Umbilical cord (tissue), 2 donors: ENCODE measurements around the gene CCDC174. TPM values are rescaled to one million over a fixed set of nuclear protein-coding genes. Genes with fewer than 3 reads are reported as not detected.

Source experiments
- DNase-seq: peaks from one replicate; pipeline ENCODE4 v3.0.0-alpha.2; 2015; ENCODE audit warnings: low spot score
- total RNA-seq: library from RNA; depleted of rRNA; stranded (reverse); fragments of >200 nt; gene quantifications from one replicate; pipeline ENCODE4 v1.2.3, GENCODE V29; 2014; ENCODE audit warnings: low replicate concordance; ENCODE audit not compliant: insufficient read depth

Gene CCDC174
- total RNA-seq, 1 donor from 2014 or later = 14.2 TPM

DNA sequence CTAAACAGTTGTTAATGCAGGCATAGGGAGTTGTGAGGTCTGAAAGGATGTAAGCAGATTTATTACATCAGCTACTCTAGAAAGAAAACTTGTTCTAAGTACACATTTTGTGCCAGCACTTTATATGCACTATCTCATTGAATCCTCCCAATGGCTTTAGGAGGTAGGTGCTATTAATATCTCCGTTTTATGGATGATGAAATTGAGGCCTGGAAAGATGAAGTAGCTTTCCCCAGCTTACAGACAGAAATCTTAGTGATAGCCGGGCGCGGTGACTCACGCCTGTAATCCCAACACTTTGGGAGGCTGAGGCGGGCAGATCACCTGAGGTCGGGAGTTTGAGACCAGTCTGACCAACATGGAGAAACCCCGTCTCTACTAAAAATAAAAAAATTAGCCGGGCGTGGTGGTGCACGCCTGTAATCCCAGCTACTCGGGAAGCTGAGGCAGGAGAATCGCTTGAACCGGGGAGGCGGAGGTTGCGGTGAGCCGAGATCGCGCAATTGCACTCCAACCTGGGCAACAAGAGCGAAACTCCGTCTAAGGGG lies 872 bp downstream of the CCDC174 start:
- peak; percentile 71 for DNase-seq

DNA sequence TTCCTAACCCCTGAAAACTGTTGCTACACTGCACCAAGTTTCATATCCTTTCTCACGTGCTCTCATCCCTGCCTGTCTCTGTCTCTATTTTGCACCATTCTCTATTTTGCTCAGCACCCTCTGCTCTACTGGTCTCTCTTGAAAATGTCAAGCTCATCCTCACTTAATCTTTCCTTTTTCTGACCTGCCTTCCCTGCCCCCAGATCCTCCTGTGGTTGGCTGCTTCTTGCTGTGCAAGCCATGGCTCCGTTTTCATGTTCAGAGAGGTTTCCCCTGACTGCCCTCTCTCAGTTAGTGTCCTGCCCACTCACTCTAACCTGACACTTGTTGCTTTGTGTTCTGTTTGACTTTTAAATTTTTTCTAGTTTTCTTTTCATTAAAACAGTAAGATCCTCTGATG lies 6.0 kb downstream of the CCDC174 start:
- DNase-seq = no peak

DNA sequence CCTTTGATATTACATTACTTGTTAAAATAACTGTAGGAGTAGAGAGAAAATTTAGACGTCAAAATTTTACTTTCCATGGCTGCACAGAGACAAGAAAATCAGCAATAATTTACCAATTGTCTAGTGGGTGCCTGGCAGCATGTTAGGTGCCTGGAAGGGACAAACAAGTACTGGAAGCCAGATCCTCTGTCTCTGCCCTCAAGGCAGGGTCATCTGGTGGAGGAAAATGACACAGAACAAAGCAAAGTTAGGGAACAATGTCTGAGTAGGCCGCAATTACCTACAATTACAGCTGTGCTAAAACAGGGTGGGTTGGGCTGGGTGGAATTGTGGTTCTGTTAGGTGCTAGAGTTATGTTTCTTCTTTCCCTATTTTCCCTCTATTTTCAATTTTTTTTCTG lies 7.4 kb downstream of the CCDC174 start:
- no peak for DNase-seq

DNA sequence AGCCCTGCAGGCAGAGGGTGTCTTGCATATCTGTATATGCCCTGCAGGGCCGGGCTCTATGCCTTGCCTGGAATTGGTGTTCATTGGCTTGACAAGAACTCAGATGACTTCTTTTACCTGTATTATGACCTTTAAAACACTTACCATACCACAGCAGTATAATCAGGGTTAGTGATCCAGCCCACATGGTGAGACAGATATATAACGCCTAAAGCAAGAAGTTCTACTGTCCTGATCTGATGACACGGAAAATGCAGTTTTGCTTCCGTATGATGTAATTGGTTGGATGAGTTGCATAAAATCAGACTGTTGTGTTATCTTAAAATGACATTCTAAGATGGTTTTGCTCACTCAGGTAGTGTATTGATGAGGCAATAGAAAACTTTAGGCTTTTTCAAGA lies 9.4 kb downstream of the CCDC174 start:
- no peak for DNase-seq

DNA sequence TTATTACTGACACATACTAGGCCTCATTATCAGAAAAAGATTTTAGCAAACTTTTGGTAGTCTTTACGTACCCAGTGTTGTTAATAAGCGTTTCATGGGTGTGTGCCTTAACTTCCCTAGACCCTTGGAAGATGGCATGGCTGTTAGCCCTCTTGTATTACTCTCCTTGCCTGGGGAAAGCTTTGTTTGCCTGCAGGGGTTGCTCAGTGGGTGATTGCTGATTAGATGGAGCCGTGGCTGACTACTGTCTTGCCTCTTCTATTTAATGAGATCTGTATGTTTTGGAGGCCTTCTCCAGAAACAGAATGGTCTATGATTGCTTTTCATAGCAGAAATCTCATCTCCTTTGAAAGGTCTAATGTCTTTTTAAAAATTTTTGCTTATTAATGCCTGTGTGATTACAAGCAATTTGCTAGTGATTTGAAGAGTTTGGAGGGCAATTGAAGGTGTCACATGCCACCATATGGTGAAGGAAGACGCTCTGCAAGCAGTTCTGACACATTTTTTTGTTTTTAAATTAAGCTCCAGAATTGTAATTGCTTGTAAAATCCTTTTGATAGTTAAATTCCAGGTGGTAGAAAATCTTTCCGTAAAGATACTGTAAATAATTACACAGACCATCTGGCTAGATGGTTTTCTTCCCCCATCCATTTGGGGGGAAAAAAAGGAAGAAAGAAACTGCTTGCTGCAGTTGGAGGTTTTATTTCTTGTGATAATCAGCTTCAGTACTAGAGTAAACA lies 12.0 kb downstream of the CCDC174 start:
- no peak for DNase-seq

DNA sequence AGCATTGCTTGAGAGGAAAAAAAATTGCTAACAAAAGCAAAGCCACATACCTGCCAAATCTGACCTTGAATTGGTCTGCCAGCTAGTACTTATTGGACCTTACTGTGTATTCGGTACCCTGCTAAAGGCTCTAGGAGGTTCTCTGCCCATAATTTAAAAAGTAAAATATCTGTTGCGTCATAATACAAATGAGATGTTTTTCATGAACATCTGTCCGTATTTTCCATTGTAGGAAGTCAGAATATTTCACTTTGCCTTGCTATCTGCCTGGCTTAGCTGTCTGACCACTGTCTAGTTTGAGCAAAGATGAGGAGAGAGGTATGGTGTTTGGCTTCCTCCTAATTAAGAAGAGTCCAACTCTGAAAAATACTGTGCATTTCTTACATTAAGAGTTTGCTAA lies 12.6 kb downstream of the CCDC174 start:
- DNase-seq = no peak

DNA sequence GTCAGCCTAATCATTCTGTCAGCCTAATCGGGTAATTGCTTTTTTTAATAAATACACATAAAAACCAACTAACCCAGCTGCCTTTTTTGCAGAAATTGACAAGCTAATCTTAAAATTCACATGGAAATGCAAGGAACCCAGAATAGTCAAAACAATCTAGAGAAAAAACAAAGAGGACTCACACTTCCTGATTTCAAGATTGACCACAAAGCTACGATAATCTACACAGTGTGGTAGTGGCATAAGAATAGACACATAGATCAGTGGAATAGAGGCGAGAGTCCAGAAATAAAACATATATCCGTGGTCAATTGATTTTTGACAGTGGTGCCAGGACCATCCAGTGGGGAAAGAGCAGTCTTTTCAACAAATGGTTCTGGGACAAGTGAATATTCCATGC lies 21.0 kb downstream of the CCDC174 start:
- no peak for DNase-seq

DNA sequence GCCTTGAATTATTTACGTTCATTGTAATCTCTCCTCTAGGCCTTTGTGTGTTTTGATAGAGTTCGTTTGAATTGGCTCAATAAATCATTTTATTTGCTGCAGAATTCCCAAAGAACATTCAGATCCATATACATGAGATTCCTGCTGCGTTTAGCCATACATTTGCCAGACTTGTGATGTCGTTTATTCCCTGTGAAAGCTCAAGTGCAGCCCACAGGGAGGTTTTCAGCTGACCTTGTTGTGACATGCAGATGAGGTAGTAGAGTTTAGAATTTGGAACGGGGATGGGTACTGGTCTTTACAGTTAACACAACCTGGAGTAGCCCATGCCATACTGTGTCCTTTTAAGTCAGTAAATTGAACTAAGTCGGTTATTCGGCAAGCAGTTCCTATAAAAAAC lies 23.3 kb downstream of the CCDC174 start, which contains the start of gene C3orf20:
C3orf20 (plus strand) TSS at position 301 of the 400 bp plus-strand sequence. CDS start 7,573 bp downstream, outside the sequence.
- DNase-seq = no peak

DNA sequence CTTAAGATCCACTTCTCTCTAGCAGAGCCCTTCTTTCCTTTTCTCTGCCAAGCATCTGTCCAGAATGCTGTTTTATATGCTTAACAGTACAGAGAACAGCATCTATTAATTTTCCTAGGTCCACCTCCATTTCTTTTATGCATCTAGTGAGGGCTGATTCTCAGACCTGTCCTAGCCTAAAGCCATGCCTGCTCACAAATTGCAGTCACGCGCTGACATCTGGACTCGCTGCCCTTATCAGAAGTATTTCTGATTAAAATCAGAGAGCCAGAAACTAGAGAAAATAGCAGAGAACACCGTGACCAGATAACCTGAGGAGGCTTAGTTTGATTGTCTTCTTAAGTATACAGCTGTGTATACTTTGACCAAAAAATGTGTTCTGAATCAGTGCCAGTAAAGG lies 25.3 kb downstream of the CCDC174 start:
- no peak for DNase-seq

DNA sequence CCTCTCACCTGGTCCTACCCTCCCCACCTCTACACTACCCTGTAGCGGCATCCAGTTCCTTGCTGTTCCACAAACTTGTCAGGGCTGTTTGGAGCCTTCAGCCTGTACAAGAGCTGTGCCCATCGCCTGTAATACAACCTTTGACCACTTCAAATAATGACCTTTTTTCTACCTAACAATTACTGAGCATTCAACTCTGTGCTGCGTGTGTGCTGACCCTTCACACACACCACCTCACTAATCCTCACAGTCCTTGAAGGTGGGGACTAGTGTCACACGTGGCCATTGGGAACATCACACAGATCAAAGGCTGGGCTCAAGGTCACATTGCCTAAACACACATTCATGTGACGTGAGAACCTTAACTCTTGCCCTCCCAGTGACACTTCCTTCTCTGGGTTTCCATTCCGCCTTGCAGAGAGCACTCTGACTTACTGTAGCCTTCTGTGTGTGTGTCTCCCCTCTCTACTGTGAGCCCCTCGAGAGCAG lies 26.5 kb downstream of the CCDC174 start:
- no peak for DNase-seq

DNA sequence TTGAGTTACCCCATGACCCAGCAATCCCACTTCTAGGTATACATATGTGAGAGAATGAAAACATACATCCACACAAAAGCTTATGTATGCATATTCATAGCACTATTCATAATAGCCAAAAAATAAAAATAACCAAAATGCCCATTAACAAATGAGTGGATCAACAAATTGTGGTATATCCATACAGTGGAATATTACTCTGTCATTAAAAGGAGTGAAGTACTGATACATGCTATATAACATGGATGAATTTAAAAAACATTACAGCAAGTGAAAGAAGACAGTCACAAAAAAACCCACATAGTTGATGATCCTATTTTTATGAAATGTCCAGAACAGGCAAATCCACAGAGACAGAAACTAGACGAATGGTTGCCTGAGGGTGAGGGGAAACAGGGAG lies 28.6 kb downstream of the CCDC174 start:
- no peak for DNase-seq

DNA sequence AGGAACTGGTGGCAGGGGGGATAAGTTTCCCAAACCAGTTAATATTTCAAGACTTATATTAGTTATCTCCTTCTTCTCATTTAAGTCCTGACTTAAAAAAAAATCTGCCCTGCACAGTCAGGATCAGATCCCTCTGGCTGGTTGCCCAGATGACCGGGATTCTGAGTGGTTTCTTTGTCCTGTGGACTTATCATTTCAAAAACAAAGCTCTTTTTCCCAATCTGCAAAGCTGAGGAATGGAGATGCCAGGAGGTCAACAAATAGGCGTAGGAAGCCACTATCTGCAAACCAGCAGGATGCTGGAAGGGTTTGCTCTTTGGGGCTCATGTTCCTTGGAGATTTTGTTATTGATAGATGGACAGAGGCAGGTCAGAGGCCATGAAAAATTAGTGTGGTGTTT lies 29.2 kb downstream of the CCDC174 start:
- DNase-seq = peak; percentile 61

DNA sequence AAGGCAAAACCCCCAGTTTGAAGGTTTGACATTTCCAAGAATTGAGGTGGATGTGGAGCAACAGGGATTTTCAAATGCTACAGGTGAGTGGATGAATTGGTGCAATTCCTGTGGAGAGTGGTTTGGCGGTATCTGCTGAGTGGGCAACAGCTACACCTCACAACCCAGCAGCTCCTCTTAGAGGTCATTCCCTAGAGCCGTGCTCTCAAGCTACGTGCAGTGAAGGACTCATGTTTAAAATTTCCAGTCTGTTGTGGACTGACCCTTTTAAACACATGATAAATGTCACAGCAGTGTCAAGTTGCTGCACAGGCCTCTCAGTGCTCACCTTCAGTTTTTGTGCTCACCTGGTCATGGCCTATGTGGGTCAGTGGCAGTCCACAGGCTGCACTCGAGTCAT lies 32.9 kb downstream of the CCDC174 start:
- no peak for DNase-seq

DNA sequence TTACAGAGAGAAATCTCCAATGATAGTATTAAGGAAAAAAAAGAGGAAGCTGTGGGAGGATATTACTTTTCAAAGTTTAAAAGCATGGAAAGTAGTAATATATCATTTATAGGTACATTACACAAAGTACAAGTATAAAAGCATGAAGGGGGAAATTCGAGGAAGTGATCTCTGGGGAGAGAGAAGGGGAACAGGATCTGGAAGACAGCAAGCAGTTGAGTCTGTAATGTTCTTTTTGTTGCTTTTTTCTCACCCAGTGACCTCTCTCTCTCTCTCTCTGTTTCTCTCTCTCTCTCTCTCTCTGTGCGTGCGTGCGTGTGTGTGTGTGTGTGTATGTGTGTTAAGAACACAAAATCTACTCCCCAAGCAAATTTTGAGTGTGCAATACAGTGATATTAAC lies 33.6 kb downstream of the CCDC174 start:
- no peak for DNase-seq

DNA sequence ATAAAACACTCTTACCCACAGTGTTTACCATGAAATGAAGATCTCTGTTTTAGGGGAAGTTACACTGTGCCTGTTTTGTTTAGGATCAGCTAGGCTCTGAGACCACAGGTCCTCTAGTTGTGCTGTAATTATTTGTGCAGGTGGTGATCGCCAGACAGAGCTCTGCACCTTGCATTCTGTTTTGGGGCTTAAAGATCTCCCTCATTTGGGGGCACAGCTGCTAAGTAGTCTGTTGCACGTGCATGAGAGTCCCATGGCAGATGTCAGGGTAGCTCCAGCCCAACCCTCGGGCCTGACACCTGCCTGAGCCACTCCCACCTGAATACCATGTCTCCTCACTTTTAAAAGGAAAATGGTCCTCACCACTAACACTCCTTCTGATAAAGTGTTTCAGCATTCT lies 35.8 kb downstream of the CCDC174 start:
- no peak for DNase-seq

DNA sequence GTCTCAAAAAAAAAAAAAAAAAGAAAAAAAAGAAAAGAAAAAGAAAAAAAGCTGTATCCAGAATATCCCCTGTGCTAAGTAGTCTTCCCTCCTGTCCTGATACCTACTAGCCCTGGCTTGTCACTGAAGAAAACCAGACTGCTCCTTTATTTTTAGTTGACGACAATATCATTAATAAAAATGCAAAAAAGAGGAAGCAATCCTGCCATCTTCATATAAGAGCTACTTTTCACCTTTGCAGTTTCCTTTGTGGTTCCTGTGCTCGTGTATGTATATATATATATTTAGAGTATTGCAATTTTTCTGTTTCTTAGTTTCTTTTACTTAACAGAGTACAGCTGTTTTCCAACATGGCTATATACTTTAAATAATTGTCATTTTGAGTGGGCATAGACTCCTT lies 37.0 kb downstream of the CCDC174 start:
- DNase-seq = no peak

DNA sequence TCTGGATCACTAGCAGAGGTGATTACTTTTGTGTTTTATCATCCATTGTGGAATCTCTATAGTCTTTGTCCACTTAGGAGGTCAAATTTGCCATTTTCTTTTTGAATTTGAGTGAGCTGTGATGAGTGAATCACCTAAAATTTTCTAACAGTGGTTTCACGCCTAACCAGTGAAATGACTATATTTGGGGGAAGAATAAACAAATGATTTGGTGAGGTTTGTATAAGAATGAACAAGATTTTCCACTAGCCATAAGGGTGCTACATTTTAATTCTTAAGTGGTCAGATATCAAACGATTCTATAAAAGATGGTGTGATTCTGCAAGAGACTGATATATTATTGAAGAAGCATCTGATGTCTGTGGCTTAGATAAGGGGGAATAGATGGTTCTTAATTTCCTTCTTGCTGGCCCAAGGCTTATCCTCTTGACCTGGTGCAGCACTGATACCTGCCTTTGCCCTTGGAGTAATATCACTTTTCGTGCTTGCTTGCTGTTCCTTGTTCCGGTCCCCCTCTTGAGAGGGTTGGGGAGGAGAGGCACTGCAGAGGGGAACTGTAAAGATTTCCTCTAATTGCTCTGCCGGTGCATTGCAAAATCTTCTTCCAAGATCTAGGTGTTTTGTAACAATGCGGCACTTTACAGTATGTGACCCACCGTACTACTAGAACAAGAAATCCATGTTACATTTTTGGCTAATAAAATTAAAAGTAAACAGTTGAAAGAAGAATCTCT lies 37.9 kb downstream of the CCDC174 start:
- no peak for DNase-seq

DNA sequence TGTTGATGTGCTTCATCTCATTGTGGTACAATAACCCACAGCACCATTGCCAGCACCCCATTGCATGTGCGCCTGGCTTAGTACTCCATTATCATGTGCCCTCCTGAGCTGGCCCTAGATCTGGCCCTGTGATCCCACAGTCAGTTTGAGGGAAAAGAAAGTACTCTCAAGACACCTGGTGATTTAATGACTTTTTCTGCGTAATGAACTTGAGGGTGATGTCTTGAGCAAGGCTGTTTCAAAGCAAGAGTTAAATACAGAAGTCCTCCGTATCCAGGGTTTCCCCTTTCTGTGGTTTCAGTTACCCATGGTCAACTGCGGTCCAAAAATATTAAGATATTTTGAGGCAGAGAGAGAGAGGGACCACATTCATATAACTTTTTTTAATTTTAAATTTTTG lies 39.7 kb downstream of the CCDC174 start:
- DNase-seq = no peak

DNA sequence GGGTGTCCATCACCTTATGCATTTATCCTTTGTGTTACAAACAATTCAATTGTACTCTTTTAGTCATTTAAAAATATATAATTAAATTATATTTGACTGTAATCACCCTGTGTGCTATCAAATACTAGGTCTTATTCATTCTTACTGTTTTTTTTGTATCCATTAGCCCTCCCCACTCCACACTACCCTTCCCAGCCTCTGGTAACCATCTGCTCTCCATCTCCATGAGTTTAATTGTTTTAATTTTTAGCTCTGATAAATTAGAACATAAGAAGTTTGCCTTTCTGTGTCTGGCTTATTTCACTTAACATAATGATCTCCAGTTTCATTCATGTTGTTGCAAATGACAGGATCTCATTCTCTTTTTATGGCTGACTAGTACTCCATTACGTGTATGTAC lies 40.2 kb downstream of the CCDC174 start:
- no peak for DNase-seq

DNA sequence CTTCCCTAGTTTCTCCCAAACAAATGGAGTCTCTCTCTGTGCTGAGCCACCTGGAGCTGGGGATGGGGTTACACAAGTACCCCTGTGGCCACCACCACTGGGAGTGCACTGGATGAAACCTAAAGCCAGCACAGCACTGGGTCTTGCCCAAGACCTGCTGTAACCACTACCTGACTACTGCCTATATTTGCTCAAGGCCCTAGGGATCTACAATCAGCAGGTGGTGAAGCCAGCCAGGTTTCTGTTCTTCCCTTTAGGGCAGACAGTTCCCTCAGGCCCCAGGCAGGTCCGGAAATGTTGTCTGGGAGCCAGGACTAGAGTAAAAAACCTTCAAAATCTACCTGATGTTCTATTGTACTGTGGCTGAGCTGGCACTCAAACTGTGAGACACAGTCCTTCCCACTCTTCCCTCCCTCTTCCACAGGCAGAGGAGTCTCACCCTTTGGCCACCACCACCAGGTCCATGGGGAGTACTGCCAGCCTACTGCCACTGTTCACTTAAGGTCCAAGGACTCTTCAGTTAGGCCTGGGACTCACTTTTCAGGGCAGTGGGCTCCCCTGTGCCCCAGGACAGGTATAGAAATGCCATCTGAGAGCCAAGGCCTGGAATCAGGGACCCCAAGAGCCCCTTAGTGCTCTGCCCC lies 47.2 kb downstream of the CCDC174 start:
- no peak for DNase-seq

DNA sequence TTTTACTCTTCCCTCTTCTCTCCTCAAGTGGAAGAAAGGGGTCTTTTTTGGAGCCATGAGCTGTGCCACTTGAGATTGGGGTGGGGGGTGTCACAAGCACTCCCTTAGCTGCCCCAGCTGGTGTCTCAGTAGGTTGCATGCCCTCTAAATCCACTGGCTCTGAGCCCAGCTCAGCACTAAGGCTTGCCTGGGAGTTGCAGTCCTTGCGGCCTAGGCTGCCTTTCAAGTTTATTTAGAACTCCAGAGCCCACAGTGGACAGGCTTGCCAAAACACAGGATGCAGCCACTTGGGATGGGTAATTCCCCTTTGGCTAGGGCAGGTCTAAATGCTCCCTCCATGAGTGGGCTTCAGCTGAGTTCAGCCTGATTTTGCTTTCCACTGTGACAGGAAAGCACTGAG lies 48.1 kb downstream of the CCDC174 start:
- DNase-seq = peak; percentile 84

DNA sequence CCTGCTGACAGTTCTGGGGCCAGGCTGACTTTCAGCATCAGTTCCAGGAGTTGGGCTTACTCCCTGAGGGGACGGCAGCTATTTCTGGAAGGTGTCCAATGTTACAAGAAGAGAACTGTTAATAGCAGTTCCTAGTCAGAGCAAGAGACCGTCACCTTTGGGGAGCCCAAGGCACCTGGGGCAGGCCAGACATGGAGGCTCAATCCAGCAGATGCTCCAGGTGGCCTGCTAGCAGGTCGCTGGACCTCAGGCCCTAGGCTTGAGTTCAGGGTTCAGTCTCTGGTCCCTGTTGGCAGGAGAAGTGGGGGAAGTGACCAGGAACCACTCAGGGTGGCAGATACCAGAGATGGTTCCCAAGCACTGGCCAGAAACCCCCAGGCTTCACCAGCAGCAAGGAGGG lies 49.3 kb downstream of the CCDC174 start:
- DNase-seq = no peak
